ENCODE results near the gene CNTN6. TPM values are rescaled to one million over a fixed set of nuclear protein-coding genes. Genes with fewer than 3 reads are reported as not detected.

Gene CNTN6
- total RNA-seq, 2 experiments from 2014 or later = not detected

DNA sequence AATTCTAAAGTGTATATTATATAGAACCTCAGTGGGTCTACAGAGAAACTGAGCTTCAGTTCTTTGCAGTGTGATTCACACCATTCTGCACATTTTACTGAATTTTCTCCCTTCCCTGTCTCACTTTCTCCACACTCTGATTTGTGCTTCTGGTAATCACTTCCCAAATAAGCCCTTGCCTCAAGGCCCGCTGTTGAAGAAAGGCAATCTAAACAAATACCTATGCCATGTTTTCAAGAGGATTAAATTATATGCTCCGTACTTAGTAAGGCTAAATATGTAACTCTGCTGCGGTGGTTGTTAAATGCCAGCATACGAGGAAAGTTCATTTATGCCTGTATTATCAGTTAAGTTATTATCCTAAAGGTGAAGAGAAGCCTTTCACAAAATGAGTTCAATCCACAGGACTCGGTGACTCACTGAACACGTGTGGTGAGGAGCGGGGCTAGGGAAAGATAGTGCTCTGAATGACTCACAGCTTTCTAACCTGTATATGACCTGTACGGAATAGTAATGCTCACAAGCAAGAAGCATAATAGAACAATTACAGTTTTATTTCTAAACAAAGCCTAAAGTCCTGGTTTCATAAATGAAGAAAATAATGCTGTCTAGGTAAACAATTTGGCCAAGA is 25.1 kb downstream of the CNTN6 start:
- Mint-ChIP-seq H3K4me1 (no peaks in the 10 kb centered on the region), H3K27me3 (no peaks in the 10 kb centered on the region), H3K4me3 (no peak overlapping the region), H3K36me3 (no peaks in the 10 kb centered on the region), H3K27ac (no peak overlapping the region), H3K9me3 (ENCODE audit: low read depth) (peaks cover 4% of the 10 kb centered on the region)
- no peak for ATAC-seq
- no peak for DNase-seq
- CTCF ChIA-PET = no interaction called here

DNA sequence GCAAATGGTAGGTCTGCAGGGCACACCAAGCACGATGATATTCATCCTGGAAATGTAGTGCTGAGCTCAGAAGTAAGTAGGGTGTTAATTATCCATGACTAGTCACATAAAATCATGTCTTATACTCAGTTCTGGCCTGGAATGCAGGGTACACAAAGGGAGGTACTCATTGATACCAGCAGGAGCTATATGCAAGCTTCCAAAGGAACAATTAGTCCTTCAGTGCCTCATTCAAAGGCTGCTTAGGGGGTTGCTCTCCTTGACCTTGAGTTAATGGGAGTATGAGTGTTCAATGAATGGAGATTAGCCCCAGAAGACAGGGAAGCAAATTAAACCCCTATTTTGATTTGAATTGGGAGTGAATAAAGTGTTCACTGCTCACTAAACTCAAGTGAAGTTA is 38.3 kb downstream of the CNTN6 start:
- no peaks in the 10 kb centered on the region for H3K36me3 Mint-ChIP-seq
- CTCF ChIA-PET = no interaction called here
- no peak overlapping the region for H3K4me3 Mint-ChIP-seq
- DNase-seq (no peak), ATAC-seq (no peak)
- no peaks in the 10 kb centered on the region for H3K4me1 Mint-ChIP-seq
- no peaks in the 10 kb centered on the region for H3K27me3 Mint-ChIP-seq
- peaks cover 3% of the 10 kb centered on the region for H3K9me3 Mint-ChIP-seq (ENCODE audit: low read depth)
- H3K27ac Mint-ChIP-seq = no peak overlapping the region

DNA sequence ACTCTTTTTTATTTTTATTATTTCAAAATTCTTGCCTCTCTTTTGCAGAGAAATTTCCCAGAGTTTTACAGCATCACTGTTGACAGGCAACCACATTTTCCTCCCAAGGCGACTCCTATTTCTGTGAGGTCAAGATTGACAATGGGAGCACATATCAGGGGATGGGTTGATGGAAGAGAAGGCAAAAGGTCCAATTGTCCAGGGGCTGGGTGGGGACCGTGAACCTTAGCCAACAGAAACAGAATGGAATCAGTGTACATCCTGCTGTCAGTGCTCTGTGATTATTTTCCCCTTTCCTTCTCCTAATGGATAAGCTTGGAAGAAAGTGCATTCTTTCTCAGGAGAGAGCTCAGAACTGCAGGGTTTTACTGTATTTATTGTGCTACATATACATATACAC is 42.4 kb downstream of the CNTN6 start:
- Mint-ChIP-seq H3K27ac (no peak overlapping the region), H3K4me3 (no peak overlapping the region), H3K27me3 (no peaks in the 10 kb centered on the region), H3K9me3 (ENCODE audit: low read depth) (peaks cover 3% of the 10 kb centered on the region), H3K36me3 (no peaks in the 10 kb centered on the region), H3K4me1 (no peaks in the 10 kb centered on the region)
- DNase-seq = no peak
- no peak for ATAC-seq
- CTCF ChIA-PET = no interaction called here

DNA sequence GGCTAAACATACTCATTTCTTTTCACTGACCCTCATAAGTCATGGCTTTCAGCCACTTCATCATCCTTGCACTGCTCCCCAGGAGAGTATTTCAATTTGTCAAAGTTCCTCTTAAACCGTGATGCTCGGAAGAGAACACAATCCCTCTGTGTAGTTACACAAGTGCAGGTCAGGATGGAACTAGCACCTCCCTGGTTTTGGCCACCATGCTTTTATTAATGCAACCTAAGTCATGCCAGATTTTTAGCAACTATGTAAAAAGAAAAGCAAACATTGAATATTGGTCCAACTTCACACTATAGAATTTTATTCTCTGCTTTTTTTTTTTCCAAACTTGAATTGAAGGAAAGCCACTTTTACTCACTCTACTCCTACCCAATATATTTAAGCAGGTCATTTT is 45.2 kb downstream of the CNTN6 start:
- CTCF ChIA-PET = no interaction called here
- Mint-ChIP-seq H3K9me3 (ENCODE audit: low read depth) (no peaks in the 10 kb centered on the region), H3K4me3 (no peak overlapping the region), H3K4me1 (no peaks in the 10 kb centered on the region), H3K36me3 (no peaks in the 10 kb centered on the region), H3K27me3 (no peaks in the 10 kb centered on the region), H3K27ac (no peak overlapping the region)
- DNase-seq = no peak
- ATAC-seq = no peak

DNA sequence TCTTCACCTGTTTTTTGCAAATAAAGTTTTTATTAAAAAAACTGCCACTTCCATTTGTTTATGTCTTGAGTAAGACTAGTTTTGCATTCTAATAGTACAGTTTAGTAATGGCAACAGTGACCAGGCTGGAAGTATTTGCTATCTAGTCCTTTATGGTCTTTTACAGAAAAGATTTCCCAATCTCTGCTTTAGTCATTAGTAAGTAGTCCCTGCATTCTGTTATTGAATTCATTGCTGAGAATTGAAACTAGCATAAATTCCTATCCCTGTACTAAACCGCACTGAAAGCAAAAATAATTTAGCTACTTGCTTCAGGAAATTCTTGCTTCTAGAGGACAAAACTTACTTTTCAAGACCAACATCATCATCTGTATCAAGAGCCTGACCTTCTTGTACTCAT is 46.2 kb downstream of the CNTN6 start:
- CTCF ChIA-PET = no interaction called here
- no peaks in the 10 kb centered on the region for H3K9me3 Mint-ChIP-seq (ENCODE audit: low read depth)
- H3K36me3 Mint-ChIP-seq = no peaks in the 10 kb centered on the region
- H3K4me3 Mint-ChIP-seq = no peak overlapping the region
- no peak overlapping the region for H3K27ac Mint-ChIP-seq
- H3K4me1 Mint-ChIP-seq = no peaks in the 10 kb centered on the region
- H3K27me3 Mint-ChIP-seq = no peaks in the 10 kb centered on the region
- ATAC-seq (no peak), DNase-seq (no peak)

DNA sequence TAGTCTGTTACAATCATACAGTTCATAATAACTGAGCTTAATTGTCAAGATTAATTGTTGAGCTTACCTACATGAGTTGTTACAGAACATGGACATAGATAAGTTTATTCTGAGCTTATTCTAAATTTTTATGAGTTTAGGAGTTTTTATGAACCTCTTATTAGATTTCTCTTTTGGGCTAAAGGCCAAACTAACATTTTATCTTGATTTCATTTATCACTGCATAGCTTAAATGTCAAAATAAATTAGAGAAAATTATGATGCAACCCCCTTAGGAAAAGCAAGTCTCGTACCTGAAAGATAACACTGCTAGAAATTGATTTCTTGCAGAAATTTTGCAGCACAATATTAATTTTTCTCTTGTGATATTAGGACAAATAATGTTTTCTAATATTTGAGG is 54.5 kb downstream of the CNTN6 start:
- DNase-seq (no peak), ATAC-seq (no peak)
- Mint-ChIP-seq H3K4me3 (no peak overlapping the region), H3K27me3 (no peaks in the 10 kb centered on the region), H3K9me3 (ENCODE audit: low read depth) (peaks cover 8% of the 10 kb centered on the region), H3K36me3 (no peaks in the 10 kb centered on the region), H3K4me1 (no peaks in the 10 kb centered on the region), H3K27ac (no peak overlapping the region)
- CTCF ChIA-PET = no interaction called here

DNA sequence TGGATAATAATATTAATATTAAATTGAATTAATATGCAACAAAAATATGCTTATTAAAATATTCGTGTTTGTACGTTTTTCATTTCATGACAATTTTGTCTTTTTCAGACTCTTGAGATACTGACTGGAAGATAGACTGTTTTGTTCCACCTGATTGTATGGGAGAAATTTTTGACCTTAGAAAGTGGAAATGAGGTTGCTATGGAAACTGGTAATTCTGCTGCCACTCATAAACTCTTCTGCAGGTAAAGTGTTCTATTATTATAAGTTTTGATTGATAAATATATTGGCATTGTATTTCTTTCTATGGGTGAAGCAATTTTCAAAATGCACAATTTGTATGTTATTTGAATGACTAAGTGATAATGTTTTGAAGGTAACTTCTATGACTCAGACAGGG is 55.0 kb downstream of the CNTN6 start:
- ATAC-seq (no peak), DNase-seq (no peak)
- Mint-ChIP-seq H3K36me3 (no peaks in the 10 kb centered on the region), H3K27ac (no peak overlapping the region), H3K4me1 (no peaks in the 10 kb centered on the region), H3K4me3 (no peak overlapping the region), H3K27me3 (no peaks in the 10 kb centered on the region), H3K9me3 (ENCODE audit: low read depth) (peaks cover 8% of the 10 kb centered on the region)
- CTCF ChIA-PET = no interaction called here

DNA sequence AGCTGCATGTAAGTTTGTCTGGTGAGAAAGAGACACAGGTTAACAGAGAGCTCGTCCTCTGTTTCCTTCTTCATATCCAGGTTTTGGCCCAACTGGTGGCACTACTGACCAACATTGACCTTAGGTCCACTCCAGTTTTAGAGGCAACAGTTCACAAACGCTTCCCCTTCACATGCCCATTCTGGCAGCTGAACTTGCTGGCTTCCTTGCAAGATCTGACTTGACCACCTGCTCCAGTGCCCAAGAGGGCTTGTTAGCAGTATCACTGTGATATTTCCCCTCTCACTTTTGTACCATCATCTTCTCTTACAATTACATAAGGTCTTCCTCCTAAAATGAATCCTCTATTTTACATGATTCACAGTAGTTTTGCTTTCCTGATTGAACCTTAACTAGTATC is 71.3 kb downstream of the CNTN6 start:
- ATAC-seq (no peak), DNase-seq (no peak)
- no peaks in the 10 kb centered on the region for H3K27me3 Mint-ChIP-seq
- peaks cover 14% of the 10 kb centered on the region for H3K9me3 Mint-ChIP-seq (ENCODE audit: low read depth)
- H3K36me3 Mint-ChIP-seq = no peaks in the 10 kb centered on the region
- H3K27ac Mint-ChIP-seq = no peak overlapping the region
- no peak overlapping the region for H3K4me3 Mint-ChIP-seq
- no peaks in the 10 kb centered on the region for H3K4me1 Mint-ChIP-seq
- CTCF ChIA-PET = no interaction called here

DNA sequence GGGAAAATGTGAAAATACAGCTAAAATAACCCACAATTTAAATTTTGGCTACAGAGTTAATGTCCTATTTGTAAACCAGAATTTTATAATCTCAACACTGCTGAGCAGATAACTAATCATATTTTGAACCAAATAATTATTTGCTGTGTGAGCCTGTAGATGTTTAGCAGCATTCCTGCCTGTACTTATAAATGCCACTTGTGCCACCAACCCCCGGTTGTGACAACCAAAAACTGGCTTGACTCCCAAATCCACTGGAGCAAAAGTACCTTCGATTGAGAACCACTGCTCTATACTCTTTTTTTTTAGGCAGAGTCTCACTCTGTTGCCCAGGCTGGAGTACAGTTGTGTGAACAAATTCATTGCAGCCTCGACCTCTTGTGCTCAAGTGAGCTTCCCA is 78.5 kb downstream of the CNTN6 start:
- H3K9me3 Mint-ChIP-seq (ENCODE audit: low read depth) = peaks cover 20% of the 10 kb centered on the region
- CTCF ChIA-PET = no interaction called here
- no peaks in the 10 kb centered on the region for H3K36me3 Mint-ChIP-seq
- ATAC-seq = no peak
- no peaks in the 10 kb centered on the region for H3K27me3 Mint-ChIP-seq
- H3K4me1 Mint-ChIP-seq = no peaks in the 10 kb centered on the region
- H3K4me3 Mint-ChIP-seq = no peak overlapping the region
- no peak for DNase-seq
- no peak overlapping the region for H3K27ac Mint-ChIP-seq

DNA sequence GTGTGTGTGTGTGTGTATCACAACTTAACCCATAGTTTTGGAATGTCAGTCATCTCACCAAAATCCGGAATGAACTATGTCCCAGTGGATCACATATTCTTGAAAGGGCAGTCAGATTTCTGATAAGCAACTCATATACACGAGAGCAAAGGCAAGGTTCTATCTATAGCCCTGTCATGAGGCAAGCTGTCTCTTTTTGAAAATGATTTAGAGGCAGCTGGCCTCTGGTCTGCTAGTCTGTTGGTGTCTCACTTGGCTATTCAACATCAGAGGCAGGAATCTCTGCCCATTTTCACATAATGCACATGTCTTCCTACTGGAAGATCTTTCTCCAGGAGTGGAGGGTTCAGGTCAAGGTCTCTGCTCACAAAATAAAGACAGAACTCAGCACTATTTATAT is 79.8 kb downstream of the CNTN6 start:
- Mint-ChIP-seq H3K4me3 (no peak overlapping the region), H3K27ac (no peak overlapping the region), H3K36me3 (no peaks in the 10 kb centered on the region), H3K9me3 (ENCODE audit: low read depth) (peaks cover 14% of the 10 kb centered on the region), H3K4me1 (no peaks in the 10 kb centered on the region), H3K27me3 (no peaks in the 10 kb centered on the region)
- no peak for ATAC-seq
- CTCF ChIA-PET = no interaction called here
- DNase-seq = no peak

DNA sequence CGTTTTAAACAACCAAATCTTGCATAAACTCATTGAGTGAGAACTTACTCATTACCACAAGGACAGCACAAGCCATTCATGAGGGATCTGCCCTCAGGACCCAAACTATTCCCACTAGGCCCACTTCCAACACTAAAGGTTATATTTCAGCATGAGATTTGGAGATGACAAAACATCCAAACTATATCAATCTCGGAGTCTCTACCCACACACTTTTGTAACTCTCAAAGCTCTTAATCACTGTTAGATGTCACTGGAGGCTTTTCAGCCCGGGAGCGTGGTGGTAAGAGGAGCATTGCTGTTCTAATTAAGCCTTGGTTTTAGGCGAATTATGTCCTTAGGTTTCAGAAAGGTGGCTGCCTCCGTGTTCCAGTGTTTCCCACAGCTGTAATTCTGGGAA is 86.3 kb downstream of the CNTN6 start:
- Mint-ChIP-seq H3K9me3 (ENCODE audit: low read depth) (peaks cover 16% of the 10 kb centered on the region), H3K27me3 (no peaks in the 10 kb centered on the region), H3K27ac (no peak overlapping the region), H3K36me3 (no peaks in the 10 kb centered on the region), H3K4me1 (no peaks in the 10 kb centered on the region), H3K4me3 (no peak overlapping the region)
- ATAC-seq (no peak), DNase-seq (no peak)
- CTCF ChIA-PET = no interaction called here

DNA sequence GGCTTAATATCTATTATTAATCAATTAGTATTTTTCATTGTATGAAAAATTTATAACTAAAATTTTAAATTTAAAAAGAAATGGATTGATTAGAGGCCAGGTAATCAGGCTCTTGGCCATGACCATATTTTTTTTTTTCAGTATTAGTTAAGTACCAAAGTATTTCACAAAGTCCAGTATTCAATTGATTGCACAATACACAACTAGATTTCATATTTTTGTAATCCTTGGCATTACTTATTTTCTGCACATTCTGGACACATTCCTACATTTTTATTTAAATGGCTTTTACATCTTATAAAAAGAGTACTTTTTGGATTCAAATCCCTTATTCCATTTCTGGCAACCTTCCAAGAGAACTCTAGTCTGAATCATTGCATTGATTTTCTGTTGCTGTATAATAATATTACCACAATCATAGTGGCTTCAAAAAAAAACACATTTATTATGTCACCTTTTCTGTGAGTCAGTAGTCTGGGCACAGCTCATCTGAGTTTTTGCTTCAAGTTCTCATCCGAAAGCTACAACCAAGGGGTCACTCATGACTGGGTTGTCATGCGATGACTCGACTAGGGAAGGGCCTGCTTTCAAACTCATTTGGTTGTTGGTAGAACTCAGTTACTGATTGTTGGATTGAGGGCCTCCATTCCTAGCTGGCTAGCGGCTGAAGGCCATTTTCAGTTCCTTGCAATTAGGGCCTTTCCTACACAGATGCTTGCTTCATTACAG is 90.7 kb downstream of the CNTN6 start:
- Mint-ChIP-seq H3K4me3 (no peak overlapping the region), H3K36me3 (no peaks in the 10 kb centered on the region), H3K27ac (no peak overlapping the region), H3K4me1 (no peaks in the 10 kb centered on the region), H3K9me3 (ENCODE audit: low read depth) (peaks cover 10% of the 10 kb centered on the region), H3K27me3 (no peaks in the 10 kb centered on the region)
- ATAC-seq (no peak), DNase-seq (no peak)
- CTCF ChIA-PET = no interaction called here

DNA sequence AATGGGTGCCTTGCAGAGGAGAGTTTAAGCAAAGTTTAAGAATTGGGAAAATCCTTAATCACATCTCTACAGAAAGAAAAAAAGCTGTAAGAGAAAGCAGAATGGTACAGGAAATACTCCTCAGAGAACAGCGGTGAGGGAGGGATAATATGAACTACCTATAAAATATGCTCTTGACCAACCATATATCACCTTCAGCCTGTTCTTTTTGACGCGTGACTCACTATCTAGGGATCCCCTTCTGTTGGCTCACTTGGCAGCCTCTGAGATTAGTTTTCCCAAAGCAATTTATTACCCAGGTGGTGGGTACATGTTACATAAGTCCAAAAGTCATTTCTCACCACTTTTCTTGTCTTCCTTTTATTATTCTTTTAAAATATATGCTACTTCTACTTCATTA is 97.7 kb downstream of the CNTN6 start:
- H3K36me3 Mint-ChIP-seq = no peaks in the 10 kb centered on the region
- no peaks in the 10 kb centered on the region for H3K4me1 Mint-ChIP-seq
- DNase-seq (no peak), ATAC-seq (no peak)
- CTCF ChIA-PET = no interaction called here
- H3K9me3 Mint-ChIP-seq (ENCODE audit: low read depth) = peaks cover 2% of the 10 kb centered on the region
- no peak overlapping the region for H3K4me3 Mint-ChIP-seq
- no peaks in the 10 kb centered on the region for H3K27me3 Mint-ChIP-seq
- no peak overlapping the region for H3K27ac Mint-ChIP-seq

DNA sequence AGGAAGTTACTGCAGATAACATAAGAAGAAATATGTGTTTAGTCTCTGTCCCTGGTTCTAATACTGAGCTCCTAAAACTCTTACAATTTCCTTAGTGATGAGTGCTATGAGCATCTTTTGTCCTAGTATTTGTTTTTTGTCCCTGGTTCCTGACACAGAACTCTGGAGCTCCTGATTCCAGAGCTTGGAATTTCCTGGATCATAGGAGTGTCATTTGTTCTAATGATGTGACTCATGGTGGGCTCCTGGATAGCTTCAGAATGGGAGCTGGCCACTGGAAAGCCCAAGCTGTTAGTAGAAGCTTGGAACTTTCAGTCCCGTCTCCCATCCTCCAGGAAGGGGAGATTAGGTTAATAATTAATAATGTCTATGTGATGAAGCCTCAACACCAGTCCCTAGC is 98.2 kb downstream of the CNTN6 start:
- ATAC-seq = no peak
- Mint-ChIP-seq H3K36me3 (no peaks in the 10 kb centered on the region), H3K4me3 (no peak overlapping the region), H3K4me1 (no peaks in the 10 kb centered on the region), H3K27me3 (no peaks in the 10 kb centered on the region), H3K9me3 (ENCODE audit: low read depth) (peaks cover 2% of the 10 kb centered on the region), H3K27ac (no peak overlapping the region)
- CTCF ChIA-PET = no interaction called here
- DNase-seq = no peak

DNA sequence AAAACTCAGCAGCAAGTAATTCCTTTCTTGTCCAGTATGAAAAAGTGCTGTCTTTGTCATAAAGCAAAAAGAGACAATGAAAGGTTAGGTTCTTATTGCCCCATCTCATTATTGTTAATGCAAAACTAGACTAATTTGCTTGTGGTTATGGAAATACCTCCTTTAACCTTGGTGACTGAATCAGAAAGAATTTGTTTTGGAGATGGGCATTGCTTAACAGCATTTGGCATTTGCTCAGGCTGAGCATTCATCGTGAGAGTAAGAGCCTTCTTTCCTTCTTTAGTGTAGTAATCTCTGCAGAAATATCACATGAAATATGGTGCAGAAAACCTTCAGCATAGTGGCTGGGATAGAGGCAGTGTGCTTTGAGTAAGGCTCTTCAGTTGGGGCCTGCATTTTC is 103.1 kb downstream of the CNTN6 start:
- Mint-ChIP-seq H3K4me1 (no peaks in the 10 kb centered on the region), H3K36me3 (no peaks in the 10 kb centered on the region), H3K27me3 (no peaks in the 10 kb centered on the region), H3K27ac (no peak overlapping the region), H3K9me3 (ENCODE audit: low read depth) (peaks cover 5% of the 10 kb centered on the region), H3K4me3 (no peak overlapping the region)
- CTCF ChIA-PET = no interaction called here
- DNase-seq (no peak), ATAC-seq (no peak)

All from activated CD8-positive, alpha-beta memory T cell treated with anti-CD3 and anti-CD28 coated beads, Interleukin-2, amount 10 ng/mL, durations not matched to agents 7 days and 5 days (primary cell).